GM12873 (cell line): Measurements from ENCODE around the gene BOC.

ENCODE experiments used
- CTCF ChIP-seq: IDR thresholded peaks from 2 replicates; pipeline ENCODE4 v1.5.1; 2012; ENCODE audit warnings: low read depth, mild to moderate bottlenecking, moderate library complexity, low read length, control low read depth; ENCODE audit not compliant: insufficient read depth; ENCODE audit errors: missing control alignments

Gene BOC

GRCh38 chr3:113231391-113231790 lies 20.0 kb downstream of the BOC start:
- TF ChIP-seq CTCF = no peak

- no peak for TF ChIP-seq CTCF
Measured at GRCh38 chr3:113231827-113232253, 20.5 kb downstream of the BOC start.

- TF ChIP-seq CTCF = no peak
Measured at GRCh38 chr3:113232342-113232741, 21.0 kb downstream of the BOC start.

GRCh38 chr3:113233497-113233896 lies 22.1 kb downstream of the BOC start:
- TF ChIP-seq CTCF = no peak

- no peak for TF ChIP-seq CTCF
Measured at GRCh38 chr3:113234028-113234427, 22.7 kb downstream of the BOC start.

GRCh38 chr3:113234688-113235260 lies 23.4 kb downstream of the BOC start:
- TF ChIP-seq CTCF = no peak

- TF ChIP-seq CTCF = no peak
Measured at GRCh38 chr3:113238503-113238902, 27.1 kb downstream of the BOC start.
